Fibroblast of skin of scalp (primary cell): ENCODE results near the gene FUT3. TPM values are rescaled to one million over a fixed set of nuclear protein-coding genes. Genes with fewer than 3 reads are reported as not detected.
"Not testable (repeated sequence)": the region's sequence is repeated elsewhere in the genome, so short reads cannot be mapped to it uniquely, and the experiment has no call there.

ENCODE experiments used
- DNase-seq: peaks from one replicate; pipeline ENCODE4 v3.0.0-alpha.2; 2013
- polyA plus RNA-seq, 2 experiments: library from polyadenylated mRNA; unstranded; fragments of 120-200 nt; gene quantifications; one replicate each; pipeline ENCODE4 v1.2.1, GENCODE V29; 2013; ENCODE audit not compliant: insufficient read length in 2 of 2

The FUT3 gene
- polyA plus RNA-seq (2013, experiment 1 of 2; ENCODE audit: insufficient read length), result not detected
- not detected for polyA plus RNA-seq (2013, experiment 2 of 2; ENCODE audit: insufficient read length)

DNA sequence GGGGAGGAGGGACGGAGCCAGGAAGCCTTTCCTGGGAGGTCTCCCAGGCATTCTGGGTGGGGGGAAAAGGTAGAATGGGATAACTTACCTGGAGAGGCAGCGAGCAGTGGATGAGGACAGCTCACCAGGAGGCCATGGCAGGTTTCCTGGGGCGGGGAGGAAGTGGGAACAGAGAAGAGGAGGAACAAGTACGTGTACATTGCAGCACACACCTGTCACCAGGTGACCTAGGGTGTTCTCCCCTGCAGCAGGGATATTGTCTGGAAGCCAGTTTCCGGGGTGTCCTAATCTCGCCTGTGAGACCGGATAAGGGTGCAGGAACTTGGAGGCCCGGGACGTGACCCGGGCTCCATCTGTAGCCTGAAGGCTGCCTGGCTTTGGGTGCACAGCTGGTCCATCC is at the start of gene FUT3:
FUT3 (minus strand) TSS at position 148 of the 400 bp plus-strand sequence.
- no peak for DNase-seq

DNA sequence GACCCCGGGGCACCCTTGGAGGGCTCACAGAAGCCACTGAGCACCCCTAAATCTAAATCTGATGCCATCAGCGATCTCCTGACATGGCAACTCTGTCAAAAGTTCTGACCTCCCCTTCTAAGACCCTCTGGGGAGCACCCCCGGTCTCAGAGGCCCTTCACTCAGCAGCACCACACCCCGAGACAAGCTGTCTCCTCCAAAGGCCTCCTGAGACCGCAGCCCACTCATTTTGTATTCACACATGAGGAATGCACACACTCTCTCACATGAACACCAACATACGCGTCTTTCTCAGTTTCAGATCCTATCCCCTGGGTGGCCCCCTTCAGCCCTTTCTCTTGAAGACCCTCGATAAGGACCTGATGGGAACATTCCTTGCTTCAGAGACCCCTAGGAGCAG is 49.7 kb upstream of the FUT3 start:
- DNase-seq, result no peak

DNA sequence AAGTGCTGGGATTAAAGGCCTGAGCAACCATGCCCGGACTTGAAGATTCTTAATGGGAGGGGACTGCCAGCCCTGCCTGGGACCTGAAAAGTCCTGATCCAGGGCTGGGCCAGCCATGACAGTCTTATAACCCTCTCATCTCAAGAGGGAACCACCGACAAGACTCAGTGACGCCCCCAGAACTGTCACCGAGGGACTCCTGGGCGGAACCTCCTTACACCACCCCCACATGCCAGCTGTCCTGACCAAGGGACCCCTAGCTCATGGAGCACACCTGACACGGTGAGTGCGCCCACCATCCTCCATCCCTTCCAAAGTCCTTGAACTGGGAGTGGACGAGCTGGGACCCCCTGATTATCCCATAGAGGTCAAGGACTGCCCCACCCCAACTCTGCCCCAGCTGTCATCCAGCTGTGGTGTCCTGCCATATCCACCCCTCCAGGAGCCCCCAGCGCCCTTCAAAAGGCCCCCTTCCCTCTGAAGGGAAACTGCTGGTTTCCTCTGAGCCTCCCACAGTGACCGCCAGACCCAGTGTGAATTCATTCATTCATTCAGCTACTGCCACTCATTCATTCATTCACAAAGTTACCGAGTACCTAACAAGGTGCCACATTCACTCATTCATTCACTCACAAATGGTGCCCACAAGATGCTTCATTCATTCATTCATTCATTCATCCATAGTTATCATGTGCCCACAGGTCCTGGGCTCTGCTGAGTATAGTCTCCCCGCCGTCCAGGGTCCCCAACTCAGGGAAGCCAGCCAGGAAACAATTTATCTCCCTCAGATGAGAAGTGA is 48.7 kb upstream of the FUT3 start:
- DNase-seq, result no peak

DNA sequence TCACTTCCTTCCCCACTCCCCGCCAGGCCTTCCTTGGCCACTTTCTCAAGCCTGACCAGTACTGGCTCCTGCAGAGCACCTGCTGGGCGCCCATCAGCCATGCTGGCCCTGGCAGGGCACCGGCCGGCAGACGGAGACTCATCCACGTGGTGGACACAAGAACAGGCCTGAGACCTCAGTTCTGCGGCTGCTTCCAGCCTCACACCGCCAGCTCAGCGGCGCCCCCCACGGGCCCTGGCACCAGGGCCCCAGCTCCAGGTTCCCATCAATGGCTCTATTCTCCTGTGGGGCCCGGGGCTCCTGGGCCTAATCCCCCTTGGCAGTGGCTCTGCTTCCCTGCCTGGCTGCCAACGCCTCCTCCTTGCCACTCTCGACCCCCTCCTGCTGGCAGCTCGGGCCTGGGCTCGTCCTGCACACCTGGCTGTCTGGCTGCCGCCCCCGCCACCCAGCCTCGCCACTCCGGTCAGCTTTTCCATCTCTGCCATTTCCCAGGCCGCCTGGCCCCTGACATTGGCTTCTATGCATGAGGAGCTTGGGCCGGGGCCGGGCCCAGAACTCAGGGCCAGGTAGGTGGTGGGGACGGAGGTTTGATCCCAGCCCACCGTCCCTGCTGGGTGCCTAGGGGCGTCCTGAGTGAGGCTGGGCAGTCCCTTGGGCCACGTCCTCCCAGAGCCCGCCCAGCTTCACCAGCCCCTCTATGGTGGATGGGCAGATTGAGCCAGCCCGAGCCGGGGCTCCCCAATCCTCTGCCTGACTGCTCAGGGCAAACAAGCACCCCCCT is 46.1 kb upstream of the FUT3 start:
- DNase-seq, result no peak

DNA sequence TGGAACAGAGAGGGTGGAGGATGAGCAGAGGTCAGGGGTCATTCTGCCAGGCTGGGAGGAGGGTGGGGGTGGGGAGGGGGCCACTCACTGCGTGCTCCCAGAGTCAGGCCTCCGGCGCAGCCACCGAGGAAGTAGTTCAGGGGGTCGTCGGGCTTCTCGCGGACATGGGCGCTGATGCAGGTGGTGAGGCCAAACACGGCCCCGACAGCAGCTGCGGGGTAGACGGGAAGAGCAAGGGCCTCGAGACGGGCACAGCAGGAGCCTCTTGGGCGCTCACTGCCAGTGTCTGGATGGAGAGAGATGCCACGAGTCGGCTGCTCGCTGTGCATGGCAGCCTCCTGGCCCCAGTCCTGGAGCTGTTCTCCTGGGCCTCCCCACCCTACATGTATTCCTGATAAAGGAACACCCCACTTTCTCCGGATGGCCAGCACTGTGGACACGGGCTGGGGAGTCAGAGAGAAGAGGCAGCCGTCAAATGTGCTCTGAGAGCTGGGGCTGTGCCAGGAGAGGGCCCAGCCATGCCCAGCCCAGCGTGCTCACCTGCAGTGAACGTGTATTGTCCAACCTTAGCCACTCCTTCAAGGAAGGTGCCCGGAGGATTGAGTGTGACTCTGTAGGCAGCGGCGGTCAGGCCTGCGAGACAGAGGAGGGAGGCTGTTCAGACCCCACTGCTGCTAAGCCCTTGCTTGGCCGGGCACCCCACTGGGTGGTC is 45.3 kb upstream of the FUT3 start:
- DNase-seq, result no peak

DNA sequence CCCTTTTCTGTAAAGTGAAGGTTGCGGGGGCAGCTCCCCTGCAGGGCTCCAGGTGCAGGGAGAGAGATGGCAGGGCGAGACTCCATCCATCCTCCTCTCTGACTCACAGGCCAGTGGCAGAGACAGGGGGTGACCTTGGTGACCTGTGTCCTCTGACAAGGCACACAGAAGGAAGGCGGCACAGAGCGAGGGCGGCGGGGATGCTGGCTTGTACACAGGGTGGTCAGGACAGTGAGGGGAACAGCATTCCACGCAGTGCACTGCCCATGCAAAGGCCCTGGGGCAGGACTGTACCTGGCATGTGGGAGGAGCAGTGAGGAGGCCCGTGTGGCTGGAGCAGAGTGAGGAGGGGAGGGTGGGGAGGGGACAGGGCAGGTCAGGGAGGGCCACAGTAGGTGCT is 44.6 kb upstream of the FUT3 start:
- DNase-seq, result no peak

DNA sequence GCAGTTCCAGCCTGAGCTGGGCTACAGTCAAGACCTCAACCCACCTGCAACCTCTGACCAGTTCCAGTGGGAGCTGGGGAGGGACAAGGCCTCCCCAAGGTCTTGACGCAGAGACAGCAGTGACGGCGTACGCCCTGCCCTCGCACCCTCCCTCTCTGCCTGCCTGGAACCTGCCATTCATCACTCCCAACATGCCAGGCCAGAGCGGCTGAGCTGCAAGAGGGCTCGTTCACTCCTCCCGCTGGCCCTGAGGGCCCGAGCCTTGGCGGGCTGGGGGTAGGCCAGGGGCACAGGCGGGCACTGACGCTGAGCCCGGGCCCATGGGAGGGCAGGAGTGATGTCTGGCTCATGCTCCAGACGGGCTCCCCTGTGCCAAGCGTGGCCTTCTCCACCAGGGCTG is 44.2 kb upstream of the FUT3 start:
- DNase-seq, result no peak

DNA sequence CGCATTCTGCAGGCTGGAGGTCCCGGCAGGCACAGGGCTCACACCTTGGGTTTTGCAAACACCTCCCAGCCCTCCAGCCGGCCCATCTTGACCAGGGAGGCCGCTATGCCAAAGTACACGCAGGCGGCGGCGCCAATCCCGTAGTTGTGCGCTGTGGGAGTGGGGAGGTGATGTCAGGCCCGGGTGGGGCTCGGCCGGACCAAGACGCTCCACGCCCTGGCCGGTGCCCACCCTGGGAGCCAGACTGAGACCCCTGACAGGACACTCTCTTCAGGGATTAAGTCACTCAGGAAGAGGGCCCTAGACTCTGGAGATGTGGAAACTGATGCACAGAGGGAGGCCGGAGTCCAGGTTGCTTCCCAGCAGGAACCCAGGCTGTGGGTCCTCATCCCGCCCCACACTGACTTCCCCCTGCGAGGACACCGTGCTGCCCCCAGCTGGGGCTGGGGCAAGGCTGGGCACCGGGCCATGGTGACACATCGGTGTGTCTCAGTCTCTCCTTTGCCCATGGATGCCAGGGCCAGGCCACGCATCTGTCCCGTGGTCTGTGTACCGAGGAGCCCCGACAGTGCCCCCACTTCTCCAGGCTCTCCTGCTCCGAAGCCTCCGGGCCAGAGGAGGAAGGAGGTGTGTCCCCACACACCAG is 43.6 kb upstream of the FUT3 start:
- no peak for DNase-seq

DNA sequence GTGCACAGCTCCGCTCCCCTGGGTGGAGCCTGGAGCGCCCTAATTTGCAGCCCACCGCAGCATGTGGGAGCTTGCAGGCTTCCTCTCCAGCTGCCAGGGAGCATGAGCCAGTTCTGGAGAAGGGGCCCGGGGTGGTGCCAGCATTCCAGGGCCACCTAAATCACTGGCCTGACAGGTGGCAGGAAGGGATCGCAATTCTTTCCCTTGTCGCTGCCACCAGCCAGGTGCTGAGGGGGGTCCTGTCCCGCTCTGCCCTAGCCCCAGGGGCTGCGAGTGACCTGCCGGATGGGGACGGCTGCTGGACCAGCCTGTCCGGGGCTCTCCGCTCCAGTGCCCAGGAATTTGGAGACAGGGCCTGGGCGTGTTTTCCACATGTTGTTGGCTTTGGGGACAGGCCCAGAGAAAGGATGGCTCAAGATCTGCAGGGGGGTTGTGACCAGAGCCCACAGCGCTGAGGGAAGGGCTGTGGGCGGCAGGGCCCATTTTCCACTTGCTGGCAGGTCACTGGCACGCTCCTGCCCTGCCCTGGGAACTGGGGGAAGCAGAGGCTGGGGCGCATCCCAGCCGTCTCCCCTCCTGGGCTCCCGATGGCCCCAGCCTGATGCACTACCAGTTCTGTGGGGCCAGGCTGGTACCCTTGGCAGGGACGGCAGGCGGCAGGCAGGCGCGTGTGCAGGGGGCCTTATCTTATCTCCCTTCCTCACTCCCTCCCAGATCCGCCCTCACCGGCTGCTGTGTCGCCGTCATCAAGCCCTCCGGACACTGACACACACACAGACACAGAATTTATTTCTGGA is 42.9 kb upstream of the FUT3 start:
- DNase-seq, result no peak

DNA sequence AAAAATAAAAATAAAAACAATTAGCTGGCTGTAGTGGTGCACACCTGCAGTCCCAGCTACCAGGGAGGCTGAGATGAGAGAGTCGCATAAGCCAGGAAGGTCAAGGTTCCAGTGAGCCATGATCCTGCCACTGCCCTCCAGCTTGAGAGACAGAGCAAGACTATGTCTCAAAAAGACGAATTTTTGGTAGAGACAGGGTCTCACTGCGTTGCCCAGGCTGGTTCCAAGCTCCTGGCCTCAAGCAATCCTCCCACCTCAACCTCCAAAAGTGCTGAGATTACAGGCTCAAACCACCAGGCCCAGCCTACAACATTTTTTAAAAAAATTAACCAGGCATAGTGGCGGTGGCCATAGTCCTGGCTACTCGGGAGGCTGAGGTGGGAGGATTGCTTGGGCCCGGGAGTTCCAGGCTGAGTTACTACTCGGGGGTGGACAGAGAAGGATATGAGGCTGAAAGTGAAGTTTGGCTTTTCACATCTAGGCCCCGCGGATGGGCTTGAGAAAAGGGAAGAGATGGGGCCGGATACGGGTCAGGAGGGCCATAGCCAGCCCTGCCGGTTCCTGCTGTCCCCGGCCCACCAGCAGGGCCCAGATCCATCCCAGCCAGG is 42.2 kb upstream of the FUT3 start:
- DNase-seq, result no peak

DNA sequence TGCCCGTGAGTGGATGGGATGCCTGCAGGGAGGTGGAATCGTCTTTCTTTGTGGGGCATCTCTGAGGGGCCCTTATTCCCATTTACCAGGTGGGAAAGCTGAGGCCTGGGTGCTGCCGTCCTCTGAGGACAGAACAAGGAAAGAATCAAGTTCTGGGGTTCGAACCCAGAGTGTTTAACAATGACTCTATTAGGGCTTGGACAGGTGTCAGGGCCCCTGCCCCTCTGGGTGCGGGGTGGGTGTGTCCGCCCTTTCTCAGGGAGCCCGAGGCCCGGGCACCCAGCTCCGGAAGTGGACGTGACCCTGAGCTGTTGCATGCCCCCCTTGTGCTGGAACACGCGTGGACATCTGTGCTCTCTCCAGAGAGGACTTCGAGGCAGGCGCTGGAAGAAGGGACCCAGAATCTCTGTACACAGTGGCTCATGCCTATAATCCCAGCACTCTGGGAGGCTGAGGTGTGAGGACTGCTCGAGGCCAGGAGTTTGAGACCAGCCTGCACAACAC is 41.6 kb upstream of the FUT3 start:
- no peak for DNase-seq

DNA sequence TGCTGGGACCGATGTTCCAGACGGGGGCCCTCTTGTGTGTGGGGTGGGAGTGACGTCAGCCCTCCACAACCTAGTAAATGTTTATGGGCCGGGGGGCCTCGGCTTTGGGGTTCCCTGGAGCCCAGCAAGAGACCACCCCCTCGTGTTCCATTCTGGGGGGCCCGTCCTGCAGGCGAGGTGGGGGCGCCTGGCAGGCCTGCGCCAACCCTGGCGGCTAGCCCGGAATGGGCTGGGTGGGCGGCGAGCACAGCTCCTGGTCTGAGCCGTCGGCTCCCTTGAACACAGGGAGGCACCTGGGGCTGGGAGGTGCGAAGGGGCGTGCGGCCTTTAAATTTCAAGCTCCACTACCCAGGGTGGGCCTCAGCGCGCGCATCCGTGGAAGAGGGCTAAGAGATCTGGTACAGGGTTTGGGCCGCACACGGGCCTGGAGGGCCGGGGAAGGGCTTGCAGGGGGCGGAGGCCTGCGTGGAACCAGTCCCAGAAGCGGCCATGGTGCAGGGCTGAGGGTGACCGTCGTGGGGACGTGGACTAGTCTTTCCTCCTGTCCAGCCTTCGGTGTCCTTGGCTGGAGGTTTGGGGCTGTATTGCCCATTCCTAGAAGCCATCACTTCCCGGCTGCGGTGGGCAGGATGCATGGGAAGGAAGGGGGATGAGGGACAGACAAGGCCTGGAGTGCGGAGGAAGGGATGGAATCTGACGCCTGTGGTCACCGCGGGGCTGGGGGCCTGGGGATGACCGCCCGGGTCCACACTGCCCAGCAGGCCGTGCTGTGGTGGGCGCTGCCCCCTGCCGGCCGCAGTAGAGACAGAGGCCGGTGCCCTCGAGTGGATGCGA is 40.9 kb upstream of the FUT3 start:
- DNase-seq, result peak; percentile 33

DNA sequence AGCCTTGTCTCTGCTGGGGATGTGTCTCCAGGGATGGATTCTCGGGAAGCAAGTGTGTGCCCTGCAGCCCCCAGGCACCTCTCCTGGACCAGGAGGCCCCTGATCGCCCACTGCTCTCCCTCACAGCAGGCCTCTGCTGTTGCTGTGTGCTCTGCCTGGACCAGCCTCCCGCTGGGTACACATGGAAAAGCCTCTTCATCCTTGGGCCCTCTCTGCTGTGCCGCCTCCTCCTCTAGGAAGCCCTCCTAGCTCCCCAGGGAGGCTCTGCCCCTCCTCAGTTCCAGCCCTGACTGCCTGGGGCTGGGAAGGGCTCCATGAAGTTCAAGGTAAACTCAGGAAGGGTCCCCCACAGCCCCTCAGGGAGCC is 40.3 kb upstream of the FUT3 start:
- no peak for DNase-seq

DNA sequence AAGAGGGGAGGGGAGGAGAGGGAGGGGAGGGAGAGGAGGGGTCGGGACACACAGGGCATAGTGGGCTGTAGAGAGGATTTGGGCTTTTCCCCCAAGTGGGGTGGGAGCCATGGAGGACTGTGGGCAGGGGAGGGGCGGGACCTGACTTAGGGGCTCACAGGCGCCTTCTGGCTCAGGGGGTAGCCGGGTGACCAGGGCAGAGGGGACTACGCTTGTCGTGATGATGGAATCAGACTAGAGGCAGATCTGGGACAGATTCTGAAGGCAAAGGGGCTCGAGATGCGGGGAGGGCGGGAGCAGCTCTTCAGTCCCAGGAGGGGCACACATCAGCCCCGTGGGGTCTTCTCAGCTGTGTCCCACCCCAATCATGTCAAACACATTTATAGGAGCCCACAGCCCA is 38.9 kb upstream of the FUT3 start:
- DNase-seq, result no peak

DNA sequence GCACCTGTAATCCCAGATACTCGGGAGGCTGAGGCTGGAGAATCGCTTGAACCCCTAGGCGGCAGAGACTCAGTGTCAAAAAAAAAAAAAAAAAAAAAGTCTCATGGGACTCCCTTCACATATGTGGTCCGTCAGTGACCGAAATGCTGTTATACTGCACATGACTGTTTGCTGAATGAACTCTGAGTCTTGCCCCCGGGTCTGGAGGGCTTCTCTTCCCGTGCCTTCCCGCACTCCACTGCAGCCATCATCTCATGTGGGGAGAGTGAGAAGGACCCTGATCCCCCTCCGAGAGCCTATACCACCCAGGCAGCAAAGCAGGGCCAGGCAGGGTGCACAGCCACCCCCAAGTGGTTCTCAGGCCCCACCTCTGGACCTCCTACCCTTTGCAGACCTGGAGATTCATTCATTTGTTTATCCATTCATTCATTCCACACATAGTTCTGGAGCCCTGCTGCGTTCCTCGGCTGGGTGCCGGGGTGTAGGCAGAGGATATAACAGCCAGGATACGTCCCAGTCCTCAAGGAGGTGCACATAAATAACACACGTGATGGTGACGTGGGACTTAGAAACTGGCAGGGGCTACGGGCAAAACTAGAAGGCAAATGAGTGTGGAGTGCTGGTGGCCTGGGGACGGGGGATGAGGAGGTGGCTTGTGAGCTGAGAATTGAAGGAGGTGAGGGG is 38.2 kb upstream of the FUT3 start:
- DNase-seq, result no peak

DNA sequence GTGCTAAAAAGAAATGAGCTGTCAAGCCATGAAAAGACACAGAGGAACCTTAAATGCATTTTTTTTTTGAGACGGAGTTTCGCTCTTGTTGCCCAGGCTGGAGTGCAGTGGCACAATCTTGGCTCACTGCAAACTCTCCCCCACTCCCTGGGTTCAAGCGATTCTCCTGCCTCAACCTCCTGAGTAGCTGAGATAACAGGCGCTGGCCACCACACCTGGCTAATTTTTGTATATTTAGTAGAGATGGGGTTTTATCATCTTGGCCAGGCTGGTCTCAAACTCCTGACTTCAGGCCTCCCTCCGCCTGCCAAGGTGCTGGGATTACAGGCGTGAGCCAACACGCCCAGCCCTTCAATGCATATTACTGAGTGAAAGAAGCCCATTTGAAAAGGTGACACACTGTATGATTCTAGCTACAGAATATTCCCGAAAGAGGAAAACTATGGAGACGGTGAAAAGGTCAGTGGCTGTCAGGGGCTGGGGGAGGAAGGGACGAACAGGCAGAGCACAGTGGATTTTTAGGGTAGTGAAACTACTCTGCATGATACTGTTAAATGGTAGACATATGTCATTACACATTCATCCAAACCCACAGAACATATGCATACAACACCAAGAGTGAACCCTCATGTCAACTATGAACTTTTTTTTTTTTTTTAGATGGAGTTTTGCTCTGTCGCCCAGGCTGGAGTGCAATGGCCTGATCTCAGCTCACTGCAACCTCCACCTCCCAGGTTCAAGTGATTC is 33.0 kb upstream of the FUT3 start:
- DNase-seq, result not testable (repeated sequence)

DNA sequence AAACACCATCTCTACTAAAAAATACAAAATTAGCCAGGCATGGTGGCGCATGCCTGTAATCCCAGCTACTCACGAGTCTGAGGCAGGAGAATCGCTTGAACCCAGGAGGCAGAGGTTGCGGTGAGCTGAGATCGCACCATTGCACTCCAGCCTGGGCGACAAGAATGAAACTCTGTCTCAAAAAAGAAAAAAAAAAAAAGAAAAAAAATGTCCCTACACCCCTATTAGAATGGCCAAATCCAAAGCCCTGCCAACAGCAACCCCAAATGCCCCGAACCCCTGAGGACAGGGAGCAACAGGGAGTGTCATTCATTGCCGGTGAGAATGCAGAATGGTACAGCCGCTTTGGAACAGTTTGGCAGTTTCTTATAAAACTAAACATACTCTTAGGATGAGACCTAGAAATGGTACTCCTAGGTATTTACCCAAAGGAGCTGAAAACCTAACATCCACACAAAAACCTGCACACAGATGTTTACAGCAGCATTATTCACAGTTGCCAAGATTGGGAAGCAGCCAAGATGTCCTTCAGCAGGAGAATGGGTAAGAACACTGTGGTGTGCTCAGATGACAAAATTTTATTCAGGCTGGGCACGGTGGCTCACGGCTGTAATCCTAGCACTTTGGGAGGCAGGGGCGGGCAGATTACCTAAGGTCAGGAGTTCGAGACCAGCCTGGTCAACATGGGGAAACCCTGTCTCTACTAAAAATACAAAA is 32.1 kb upstream of the FUT3 start:
- DNase-seq, result not testable (repeated sequence)

DNA sequence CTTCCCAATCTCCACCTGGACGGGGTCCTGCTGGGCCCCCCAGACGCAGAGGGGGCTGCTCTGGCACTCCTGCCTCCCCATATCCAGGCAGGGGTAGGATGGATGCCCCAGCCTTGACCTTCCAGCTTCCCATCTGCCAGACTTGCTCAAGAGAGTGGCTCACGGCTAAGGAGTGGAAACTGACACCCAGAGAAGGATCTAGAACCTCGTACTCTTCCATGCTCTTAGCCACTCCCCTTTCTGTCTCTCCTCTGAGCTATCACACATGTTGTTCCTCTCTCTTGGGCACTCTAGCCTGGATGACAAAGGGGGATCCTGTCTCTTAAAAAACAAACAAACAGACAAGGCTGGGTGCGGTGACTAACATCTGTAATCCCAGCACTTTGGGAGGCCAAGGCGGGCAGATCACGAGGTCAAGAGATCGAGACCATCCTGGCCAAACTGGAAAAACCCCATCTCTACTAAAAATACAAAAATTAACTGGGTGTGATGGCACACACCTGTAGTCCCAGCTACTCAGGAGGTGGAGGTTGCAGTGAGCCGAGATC is 31.2 kb upstream of the FUT3 start:
- no peak for DNase-seq
